AG09319 (cell line): ENCODE results near the gene VMP1.
A peak's percentile ranks its signal among the peaks of the same experiment; 100 is the strongest.
"Not testable (repeated sequence)": the region's sequence is repeated elsewhere in the genome, so short reads cannot be mapped to it uniquely, and the experiment has no call there.

Source experiments
- DNase-seq: peaks from one replicate; pipeline ENCODE4 v3.0.0-alpha.2; 2010; ENCODE audit warnings: low read depth; ENCODE audit errors: extremely low read depth
- TF ChIP-seq, protein P1 (sequence below): IDR thresholded peaks from 2 replicates; pipeline ENCODE4 v1.5.1; 2011; ENCODE audit warnings: low read depth, mild to moderate bottlenecking, inconsistent platforms, low read length, moderate library complexity

VMP1 gene

DNA sequence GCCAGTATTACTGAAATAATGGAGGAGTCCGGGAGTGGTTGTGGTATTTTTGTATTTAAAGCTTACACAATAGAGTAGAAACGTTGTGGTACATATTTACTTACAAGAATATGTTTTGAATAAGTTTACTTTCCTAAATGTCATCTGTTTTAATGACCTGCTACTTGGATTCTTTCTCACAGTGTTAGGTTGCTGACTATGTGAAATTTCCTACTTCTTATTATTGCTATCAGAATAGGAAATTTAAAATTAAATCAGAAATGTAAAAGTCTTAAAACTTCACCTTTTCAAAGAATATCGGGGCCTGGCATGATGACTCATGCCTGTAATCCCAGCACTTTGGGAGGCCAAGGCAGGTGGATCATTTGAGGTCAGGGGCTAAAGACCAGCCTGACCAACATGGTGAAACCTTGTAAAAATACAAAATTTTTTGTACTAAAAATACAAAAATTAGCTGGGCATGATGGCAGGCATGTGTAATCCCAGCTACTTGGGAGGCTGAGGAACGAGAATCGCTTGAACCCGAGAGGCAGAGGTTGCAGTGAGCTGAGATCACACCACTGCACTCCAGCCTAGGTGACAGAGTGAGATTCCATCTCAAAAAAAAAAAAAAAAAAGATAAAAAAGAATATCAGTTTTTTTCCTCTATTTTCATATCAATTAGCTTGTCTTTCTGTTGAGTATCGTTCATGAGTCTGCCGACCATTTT is 77.8 kb downstream of the VMP1 start:
- TF ChIP-seq, protein P1, sequence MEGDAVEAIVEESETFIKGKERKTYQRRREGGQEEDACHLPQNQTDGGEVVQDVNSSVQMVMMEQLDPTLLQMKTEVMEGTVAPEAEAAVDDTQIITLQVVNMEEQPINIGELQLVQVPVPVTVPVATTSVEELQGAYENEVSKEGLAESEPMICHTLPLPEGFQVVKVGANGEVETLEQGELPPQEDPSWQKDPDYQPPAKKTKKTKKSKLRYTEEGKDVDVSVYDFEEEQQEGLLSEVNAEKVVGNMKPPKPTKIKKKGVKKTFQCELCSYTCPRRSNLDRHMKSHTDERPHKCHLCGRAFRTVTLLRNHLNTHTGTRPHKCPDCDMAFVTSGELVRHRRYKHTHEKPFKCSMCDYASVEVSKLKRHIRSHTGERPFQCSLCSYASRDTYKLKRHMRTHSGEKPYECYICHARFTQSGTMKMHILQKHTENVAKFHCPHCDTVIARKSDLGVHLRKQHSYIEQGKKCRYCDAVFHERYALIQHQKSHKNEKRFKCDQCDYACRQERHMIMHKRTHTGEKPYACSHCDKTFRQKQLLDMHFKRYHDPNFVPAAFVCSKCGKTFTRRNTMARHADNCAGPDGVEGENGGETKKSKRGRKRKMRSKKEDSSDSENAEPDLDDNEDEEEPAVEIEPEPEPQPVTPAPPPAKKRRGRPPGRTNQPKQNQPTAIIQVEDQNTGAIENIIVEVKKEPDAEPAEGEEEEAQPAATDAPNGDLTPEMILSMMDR, result no peak
- DNase-seq, result no peak

DNA sequence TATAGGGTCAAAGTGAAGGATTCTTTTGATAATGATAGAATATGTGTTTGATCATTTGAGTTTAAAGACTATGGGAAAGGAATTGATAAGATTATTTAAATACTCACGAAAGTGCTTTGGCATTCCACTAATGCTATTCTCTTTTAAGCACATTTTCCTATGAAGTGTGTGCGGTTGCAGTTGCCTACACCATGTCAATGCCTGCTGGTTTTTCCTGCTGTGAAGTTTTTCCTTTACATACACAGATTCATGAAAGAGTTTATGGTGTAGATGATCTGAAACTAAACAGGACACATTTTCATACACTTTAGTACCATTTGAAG is 78.7 kb downstream of the VMP1 start:
- TF ChIP-seq, protein P1, result no peak
- DNase-seq, result no peak

DNA sequence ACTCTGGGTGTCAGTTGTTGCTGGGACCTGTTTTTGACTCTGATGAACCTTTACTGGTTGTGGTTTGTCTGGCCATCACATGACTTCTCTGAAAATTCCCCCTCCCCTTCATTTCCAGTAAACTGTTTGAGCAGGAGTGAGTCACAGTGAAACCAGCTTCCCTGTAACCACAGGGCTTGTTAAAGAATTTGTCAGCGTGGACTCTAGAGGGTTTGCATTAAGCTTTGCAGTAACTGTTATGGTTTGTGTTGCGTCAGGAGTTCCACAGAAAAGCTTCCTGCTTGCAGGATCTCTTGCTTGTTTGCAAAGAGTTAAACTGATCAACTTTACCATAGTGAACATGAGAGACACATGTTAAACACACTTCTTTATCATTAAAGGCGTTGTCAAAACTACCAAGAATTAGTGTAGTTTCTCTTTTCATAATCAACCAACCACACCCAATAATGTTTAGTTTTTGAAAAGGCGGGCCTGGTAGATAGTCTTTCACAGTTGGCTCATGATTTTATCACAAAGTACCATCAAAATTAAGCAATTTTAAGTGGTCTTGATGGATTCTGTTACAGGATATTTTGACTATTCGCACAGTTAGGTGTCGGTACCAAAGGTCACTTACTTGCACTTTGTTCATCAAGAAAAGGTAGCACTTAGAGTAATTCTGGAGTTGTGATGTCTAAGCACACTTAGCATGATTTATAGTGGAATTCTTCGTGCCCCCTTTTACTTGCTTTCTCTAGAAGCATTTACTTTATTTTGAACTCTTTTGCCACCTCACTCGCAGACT is 79.3 kb downstream of the VMP1 start:
- TF ChIP-seq, protein P1, result peak; percentile 6; the same call in 1 of the 2 replicates
- DNase-seq, result peak; percentile 97

DNA sequence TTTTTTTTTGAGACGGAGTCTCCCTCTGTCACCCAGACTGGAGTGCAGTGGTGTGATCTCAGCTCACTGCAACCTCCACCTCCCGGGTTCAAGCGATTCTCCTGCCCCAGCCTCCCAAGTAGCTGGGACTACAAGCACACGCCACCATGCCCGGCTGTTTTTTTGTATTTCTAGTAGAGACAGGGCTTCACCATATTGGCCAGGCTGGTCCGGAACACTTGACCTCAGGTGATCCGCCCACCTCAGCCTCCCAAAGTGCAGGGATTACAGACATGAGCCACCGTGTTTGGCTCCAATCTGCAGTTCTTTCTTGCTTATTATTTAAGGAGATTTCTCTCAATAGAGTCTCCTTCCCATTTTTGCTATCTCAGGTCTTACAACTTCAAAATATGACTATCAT is 82.4 kb downstream of the VMP1 start:
- not testable (repeated sequence) for DNase-seq

DNA sequence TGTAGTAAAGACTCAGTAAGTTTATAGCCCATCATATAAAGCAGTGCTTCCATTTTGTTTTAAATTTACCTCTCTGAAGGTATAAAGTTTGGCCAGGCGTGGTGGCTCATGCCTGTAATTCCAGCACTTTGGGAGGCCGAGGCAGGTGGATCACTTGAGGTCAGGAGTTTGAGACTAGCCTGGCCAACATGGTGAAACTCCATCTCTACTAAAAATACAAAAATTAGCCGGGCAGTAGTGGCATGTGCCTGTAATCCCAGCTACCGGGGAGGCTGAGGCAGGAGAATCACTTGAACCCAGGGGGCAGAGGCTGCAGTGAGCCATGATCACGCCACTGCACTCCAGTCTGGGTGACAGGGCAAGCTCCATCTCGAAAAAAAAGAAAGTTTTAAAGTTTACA is 83.0 kb downstream of the VMP1 start:
- not testable (repeated sequence) for DNase-seq

DNA sequence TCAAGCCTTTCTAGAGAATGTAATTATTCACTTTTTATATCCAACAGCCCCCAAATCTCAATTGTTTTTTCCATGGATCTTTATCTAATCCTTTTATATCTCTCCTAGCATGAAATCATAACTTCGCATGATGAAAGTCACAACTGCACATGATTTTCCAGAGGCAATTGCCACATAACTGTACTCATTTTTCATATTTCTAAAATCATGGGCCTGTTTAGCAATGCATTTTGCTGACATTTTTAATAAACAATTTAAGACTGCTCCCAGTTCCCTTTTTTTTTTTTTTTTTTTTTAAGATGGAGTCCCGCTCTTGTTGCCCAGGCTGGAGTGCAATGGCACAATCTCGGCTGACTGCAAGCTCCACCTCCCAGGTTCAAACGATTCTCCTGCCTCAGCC is 83.5 kb downstream of the VMP1 start:
- TF ChIP-seq, protein P1, result no peak
- no peak for DNase-seq

DNA sequence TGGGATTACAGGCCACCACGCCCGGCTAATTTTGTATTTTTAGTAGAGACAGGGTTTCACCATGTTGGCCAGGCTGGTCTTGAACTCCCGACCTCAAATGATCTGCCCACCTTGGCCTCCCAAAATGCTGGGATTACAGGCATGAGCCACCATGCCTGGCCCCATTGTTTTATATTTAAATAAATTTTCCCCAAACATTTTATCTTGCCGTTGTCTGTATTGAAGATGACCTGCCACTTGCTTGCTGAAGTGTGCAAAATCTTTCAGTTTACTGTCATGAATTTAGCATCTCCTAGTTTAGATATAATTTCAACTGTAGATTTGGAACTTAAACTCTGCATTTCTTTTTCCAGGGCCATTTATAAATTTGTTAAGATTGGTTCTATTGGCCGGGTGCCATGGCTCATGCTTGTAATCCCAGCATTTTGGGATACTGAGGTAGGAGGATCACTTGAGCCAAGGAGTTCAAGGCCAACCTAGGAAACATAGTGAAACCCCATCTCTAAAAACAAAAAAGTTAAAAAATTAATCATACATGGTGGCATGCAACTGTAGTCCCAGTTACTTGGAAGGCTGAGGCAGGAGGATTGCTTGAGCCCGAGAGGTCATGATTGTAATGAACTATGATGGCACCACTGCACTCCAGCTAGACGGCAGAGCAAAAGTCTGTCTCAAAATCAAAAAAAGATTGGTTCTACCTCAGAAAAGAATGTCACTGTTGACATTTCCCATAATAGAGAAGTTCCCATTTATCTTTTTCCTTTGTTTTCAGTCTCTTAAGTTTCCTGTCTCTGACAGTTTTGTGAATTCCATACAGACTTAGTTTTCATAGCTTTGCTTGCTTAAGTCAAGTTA is 84.4 kb downstream of the VMP1 start:
- DNase-seq, result no peak
- TF ChIP-seq, protein P1, result no peak

DNA sequence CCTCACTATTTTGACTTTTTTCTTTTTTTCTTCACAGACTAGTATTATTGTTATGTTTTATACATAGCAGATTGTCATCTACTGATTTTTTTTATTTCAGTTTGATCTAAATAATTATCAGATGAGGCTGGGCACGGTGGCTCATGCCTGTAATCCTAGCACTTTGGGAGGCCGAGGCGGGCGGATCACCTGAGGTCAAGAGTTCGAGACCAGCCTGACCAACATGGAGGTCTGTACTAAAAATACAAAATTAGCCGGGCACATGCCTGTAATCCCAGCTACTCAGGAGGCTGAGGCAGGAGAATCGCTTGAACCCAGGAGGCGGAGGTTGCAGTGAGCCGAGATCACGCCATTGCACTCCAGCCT is 85.0 kb downstream of the VMP1 start:
- DNase-seq, result not testable (repeated sequence)
